NCI-H1417 treated with DMSO at 0.1 percent for 48 hours (cell line): ENCODE measurements around the gene PKIG.

Source experiments
- DNase-seq: peaks from one replicate; lab custom pipeline; 2025; lab: John Stamatoyannopoulos, UW

Gene PKIG

DNA sequence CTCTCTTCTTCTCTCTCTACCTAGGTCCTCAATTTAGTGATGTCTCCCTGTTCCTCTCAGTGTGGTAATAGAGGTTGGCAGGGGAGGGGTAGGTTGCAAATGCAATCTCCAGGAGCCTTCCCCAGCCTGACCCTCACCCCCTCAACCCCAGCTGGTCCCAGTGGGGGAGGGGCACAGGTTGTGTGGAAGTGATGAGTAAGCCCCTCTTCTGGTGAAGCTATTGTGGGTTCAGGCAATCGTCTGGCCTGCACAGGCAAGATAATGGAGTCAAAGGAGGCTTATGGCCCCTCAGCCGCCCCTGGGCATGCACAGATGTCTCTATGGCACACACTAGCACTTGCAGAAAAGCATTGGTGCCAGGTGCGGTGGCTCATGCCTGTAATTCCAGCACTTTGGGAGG is 79.9 kb downstream of the PKIG start:
- no peak for DNase-seq

DNA sequence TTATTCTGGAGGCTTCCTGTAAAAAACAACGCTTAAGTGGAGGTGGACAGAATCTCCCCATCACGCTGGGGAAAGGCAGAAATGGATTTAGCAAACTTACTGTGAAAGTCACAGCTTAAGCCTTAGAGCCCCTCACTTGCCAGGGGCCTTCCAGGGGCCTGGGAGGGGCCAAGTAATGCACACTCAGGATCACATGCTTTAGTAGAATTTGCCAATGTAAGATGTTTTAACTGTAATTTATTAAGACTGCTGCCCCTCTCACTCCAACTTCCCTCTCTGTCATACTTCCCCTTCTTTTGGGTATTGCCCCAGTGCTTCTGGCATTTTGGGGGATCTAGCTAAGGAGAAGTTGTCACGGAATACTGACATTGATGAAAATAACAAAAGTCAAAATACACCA is 81.8 kb downstream of the PKIG start:
- no peak for DNase-seq

DNA sequence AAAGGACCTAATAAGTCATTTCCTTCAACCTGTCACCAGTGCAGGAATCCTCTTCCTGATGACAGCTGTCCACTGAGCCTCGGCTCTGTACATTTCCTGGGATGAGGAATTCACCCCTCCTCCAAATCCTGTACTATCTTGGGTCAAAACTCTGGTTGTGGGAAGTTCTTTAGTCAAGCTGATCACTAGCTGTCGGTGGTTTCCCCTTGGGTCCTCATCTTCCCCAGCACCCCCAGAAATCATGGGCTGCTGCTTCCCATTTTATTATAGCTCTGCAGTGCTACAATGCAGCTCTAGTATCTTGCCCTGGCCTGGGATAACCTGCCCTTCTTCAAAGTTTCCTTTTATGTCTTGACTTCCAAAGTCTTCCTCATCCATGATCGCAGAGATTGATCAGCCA is 83.7 kb downstream of the PKIG start:
- no peak for DNase-seq
